ENCODE results near the gene MAP3K3. TPM values are rescaled to one million over a fixed set of nuclear protein-coding genes. Genes with fewer than 3 reads are reported as not detected.
A peak's percentile ranks its signal among the peaks of the same experiment; 100 is the strongest.

Gene MAP3K3
- polyA plus RNA-seq, 2 of the 4 experiments (the other 2 are of a cell fraction): 10.8 to 11.2 TPM

- Histone ChIP-seq H3K9me3 (no peaks in the 10 kb centered on the region), H3K4me1 (no peaks in the 10 kb centered on the region), H3K4me2 (no peak overlapping the region), H3K27ac (no peak overlapping the region), H3K4me3 (no peak overlapping the region)
- CTCF ChIA-PET: interaction anchor here (1.2 to 15.8 kb wide), 5 partner anchors 7 to 263 kb away, joined by 4 to 116 read pairs (median 5); no protein-coding TSS in a partner anchor
- FAIRE-seq (no peak), ATAC-seq (peak in 1 of 2 experiments; percentile 17; a peak in 1 of 6 replicates), DNase-seq (ENCODE audit: low read depth in 1 of 2, low spot score in 1 of 2) (no peak)
- POLR2A ChIA-PET: no interaction called here
- WGBS (ENCODE audit: missing lambda C conversion rate): 79% methylated on average over 12 of the region's 12 CpGs
- TF ChIP-seq, protein P1, sequence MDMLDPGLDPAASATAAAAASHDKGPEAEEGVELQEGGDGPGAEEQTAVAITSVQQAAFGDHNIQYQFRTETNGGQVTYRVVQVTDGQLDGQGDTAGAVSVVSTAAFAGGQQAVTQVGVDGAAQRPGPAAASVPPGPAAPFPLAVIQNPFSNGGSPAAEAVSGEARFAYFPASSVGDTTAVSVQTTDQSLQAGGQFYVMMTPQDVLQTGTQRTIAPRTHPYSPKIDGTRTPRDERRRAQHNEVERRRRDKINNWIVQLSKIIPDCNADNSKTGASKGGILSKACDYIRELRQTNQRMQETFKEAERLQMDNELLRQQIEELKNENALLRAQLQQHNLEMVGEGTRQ (IDR thresholded peaks at IDR 0.05): no peak
- no peak for TF ChIP-seq HOXB13 (CRISPR knock-in tag; IDR thresholded peaks at IDR 0.05; ENCODE audit: low read depth)
- TF ChIP-seq CEBPB (IDR thresholded peaks at IDR 0.05): no peak
- no peak for TF ChIP-seq REST (IDR thresholded peaks at IDR 0.05)
- no peak for TF ChIP-seq NR3C1 (IDR thresholded peaks at IDR 0.05)
- no peak for TF ChIP-seq HOXA7 (CRISPR knock-in tag; IDR thresholded peaks at IDR 0.05)
- no peak for TF ChIP-seq JUNB (IDR thresholded peaks at IDR 0.05)
These were observed 66.3 kb downstream of the MAP3K3 start for GRCh38 chr17:63688396-63689020.

DNA sequence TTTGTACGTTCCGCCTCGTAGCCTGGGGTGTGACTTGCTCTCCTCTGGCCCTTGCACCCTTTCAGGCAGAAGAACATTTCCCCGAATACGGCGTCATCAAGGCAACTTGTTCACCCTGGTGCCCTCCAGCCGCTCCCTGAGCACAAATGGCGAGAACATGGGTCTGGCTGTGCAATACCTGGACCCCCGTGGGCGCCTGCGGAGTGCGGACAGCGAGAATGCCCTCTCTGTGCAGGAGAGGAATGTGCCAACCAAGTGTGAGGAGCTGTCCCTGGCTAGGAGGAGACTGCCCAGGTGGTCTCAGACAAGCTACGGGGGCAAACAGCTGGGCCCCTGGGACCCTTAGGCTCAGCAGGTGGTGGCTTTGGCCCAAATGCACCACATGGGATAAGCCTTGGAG, 67.3 kb downstream of the MAP3K3 start:
- Histone ChIP-seq H3K4me3 (no peak overlapping the region), H3K4me2 (no peak overlapping the region), H3K27ac (no peak overlapping the region), H3K9me3 (no peaks in the 10 kb centered on the region), H3K4me1 (no peaks in the 10 kb centered on the region)
- DNase-seq (ENCODE audit: low read depth in 1 of 2, low spot score in 1 of 2): no peak
- 93% methylated on average over 14 of the region's 14 CpGs for WGBS (ENCODE audit: missing lambda C conversion rate)
- ChIA-PET POLR2A (no interaction called here), CTCF (interaction anchor here (0.7 to 3.6 kb wide), 3 partner anchors 9 to 24 kb away, joined by 3 to 11 read pairs (median 3); no protein-coding TSS in a partner anchor)
- ATAC-seq: no peak
- FAIRE-seq: no peak
- TF ChIP-seq CHD4 (IDR thresholded peaks at IDR 0.05; ENCODE audit: borderline replicate concordance) (no peak), ESRRA (IDR thresholded peaks at IDR 0.05; ENCODE audit: borderline replicate concordance, low read length) (no peak), HEYL (CRISPR knock-in tag; IDR thresholded peaks at IDR 0.05) (no peak), SREBF2 (IDR thresholded peaks at IDR 0.05) (no peak), TP53 (CRISPR knock-in tag; IDR thresholded peaks at IDR 0.05) (no peak), POLR2AphosphoS2 (conservative IDR thresholded peaks at IDR 0.05; ENCODE audit: low read length) (no peak)
- TF ChIP-seq, protein P1 (IDR thresholded peaks at IDR 0.05): no peak
- TF ChIP-seq, protein P2, sequence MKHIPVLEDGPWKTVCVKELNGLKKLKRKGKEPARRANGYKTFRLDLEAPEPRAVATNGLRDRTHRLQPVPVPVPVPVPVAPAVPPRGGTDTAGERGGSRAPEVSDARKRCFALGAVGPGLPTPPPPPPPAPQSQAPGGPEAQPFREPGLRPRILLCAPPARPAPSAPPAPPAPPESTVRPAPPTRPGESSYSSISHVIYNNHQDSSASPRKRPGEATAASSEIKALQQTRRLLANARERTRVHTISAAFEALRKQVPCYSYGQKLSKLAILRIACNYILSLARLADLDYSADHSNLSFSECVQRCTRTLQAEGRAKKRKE (CRISPR knock-in tag; IDR thresholded peaks at IDR 0.05; ENCODE audit: low read depth): no peak

DNA sequence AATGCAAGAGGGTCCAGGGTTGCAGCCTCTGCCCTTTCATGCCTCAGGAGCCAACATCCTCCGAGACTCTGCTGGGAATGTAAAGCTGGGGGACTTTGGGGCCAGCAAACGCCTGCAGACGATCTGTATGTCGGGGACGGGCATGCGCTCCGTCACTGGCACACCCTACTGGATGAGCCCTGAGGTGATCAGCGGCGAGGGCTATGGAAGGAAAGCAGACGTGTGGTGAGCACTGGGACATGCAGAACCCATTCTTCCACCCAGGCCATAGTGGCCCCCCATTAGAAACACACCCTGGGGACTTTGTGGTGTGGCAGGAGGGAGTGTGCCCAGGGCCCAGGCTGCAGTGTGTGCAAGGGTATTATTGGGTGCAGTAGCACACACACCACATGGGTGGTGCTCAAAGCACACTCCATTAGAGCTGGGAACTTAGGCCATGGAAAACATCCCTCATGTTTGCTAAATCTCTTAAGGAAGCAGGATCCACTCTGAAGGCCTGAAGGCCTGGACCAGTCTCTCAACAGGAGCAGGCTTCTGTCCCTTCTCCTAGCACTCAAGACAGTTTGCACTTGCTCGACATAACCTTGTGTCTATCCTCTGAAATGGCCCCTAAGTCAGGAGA, 70.1 kb downstream of the MAP3K3 start:
- POLR2A ChIA-PET: no interaction called here
- peak in 1 of 2 experiments; percentile 29 for DNase-seq (ENCODE audit: low read depth in 1 of 2, low spot score in 1 of 2)
- WGBS (ENCODE audit: missing lambda C conversion rate): 92% methylated on average over 11 of the region's 11 CpGs
- TF ChIP-seq EP300 (IDR thresholded peaks at IDR 0.05) (no peak), HDAC2 (IDR thresholded peaks at IDR 0.05) (no peak), FOSB (CRISPR knock-in tag; IDR thresholded peaks at IDR 0.05) (no peak)
- TF ChIP-seq, protein P2 (CRISPR knock-in tag; IDR thresholded peaks at IDR 0.05; ENCODE audit: low read depth): no peak
- no peak for FAIRE-seq
- Histone ChIP-seq H3K4me3 (no peak overlapping the region), H3K4me2 (no peak overlapping the region), H3K9me3 (no peaks in the 10 kb centered on the region), H3K4me1 (no peaks in the 10 kb centered on the region), H3K27ac (no peak overlapping the region)
- CTCF ChIA-PET: interaction anchor here (0.8 to 7.0 kb wide), 5 partner anchors 8 to 285 kb away, joined by 3 to 116 read pairs (median 3); partner anchors contain the start of gene LIMD2
- peak; percentile 12 to 25; a peak in 3 of 6 replicates for ATAC-seq

All from A549 (cell line).